Tibial artery (tissue), 4 donors: ENCODE measurements around the gene FARP2.

Experiments used
- DNase-seq, 2 donors: peaks; one replicate each; pipeline ENCODE4 v3.0.0-alpha.2; 2019
- H3K27ac ChIP-seq, 2 donors: fragments of 200-600 bp; sonication (generic) in 1 of 2; 1 replicate in 1 of 2; 2 replicates in 1 of 2; pipeline ENCODE4 v1.5.1; 2018 to 2019; ENCODE audit warnings: mild to moderate bottlenecking in 1 of 2
- H3K27me3 ChIP-seq, 2 donors: fragments of 200-600 bp; sonication (generic) in 1 of 2; one replicate each; pipeline versions ENCODE4 v1.5.1 to v1.6.0; 2016 to 2019
- H3K36me3 ChIP-seq, 3 donors: fragments of 200-600 bp; sonication (generic) in 2 of 3; one replicate each; pipeline ENCODE4 v1.5.1; 2016 to 2019; ENCODE audit warnings: mild to moderate bottlenecking in 2 of 3
- H3K4me1 ChIP-seq, 4 donors: fragments of 200-600 bp; sonication (generic) in 2 of 4; 1 replicate in 3 of 4; 2 replicates in 1 of 4; pipeline ENCODE4 v1.5.1; 2016 to 2019
- H3K4me3 ChIP-seq, 2 donors: fragments of 200-600 bp; sonication (generic) in 1 of 2; 1 replicate in 1 of 2; 2 replicates in 1 of 2; pipeline ENCODE4 v1.5.1; 2018 to 2019; ENCODE audit warnings: mild to moderate bottlenecking in 2 of 2
- H3K9me3 ChIP-seq, 3 donors: fragments of 200-600 bp; sonication (generic) in 1 of 3; one replicate each; pipeline ENCODE4 v1.5.1; 2016 to 2019
- intact Hi-C: fragments of 100-400 bp; cut with DNase I; formaldehyde crosslinking; loops from one replicate; pipeline ENCODE4 v1.15.0; 2023; ENCODE audit warnings: low total_unique reads
- TF ChIP-seq, protein P1 (sequence below), 2 experiments: fragments of 200-600 bp in 1 of 2; fragments of 450-650 bp in 1 of 2; IDR thresholded peaks; one replicate each; pipeline ENCODE4 v1.5.1; 2017 to 2019; ENCODE audit warnings: antibody characterized with exemption in 2 of 2, mild to moderate bottlenecking in 1 of 2, moderate library complexity in 1 of 2

FARP2 gene

DNA sequence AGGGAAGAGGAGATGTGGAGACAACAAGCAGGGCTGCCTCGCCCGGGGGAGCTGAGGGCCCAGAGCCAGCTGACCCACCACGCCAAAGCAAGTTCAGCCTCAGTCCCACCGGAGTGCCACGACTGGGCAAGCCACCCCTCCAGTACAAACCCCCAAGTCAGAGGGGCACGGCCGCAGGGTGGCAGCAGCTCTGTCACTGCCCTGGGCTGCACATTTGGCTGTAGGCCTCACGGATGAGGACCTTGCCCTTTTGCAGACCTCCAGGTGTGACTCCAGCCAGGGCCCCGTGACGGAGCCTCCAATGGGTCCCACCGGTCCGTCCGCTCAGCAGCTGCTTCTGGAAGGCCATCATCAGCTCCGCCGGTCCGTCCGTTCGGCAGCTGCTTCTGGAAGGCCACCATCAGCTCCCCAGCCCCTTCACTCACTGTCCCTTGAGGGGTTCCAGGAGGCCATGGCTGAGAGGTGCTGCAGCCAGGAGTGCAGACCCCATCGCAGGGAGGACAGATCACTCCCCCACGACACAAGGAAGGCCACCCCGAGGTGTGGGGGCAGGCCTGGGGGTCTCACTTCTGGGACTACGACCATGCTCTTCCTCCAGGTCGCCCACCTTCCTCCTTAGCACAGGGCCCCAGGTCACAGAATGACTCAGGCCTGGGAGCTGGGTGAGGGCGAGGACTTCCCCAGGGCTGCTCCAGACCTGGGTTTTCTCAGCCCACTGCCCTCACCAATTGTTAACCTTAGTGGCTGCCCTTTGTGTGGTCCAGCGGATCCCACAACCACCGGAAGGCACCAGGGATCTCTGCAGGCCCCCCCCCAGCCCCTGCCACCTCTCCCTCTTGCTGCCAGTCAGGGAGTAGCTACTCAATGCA is 176.9 kb downstream of the FARP2 start:
- no peaks in the 10 kb centered on the region for H3K36me3 ChIP-seq
- H3K4me3 ChIP-seq: no peak overlapping the region
- H3K27ac ChIP-seq: no peak overlapping the region
- TF ChIP-seq, protein P1, sequence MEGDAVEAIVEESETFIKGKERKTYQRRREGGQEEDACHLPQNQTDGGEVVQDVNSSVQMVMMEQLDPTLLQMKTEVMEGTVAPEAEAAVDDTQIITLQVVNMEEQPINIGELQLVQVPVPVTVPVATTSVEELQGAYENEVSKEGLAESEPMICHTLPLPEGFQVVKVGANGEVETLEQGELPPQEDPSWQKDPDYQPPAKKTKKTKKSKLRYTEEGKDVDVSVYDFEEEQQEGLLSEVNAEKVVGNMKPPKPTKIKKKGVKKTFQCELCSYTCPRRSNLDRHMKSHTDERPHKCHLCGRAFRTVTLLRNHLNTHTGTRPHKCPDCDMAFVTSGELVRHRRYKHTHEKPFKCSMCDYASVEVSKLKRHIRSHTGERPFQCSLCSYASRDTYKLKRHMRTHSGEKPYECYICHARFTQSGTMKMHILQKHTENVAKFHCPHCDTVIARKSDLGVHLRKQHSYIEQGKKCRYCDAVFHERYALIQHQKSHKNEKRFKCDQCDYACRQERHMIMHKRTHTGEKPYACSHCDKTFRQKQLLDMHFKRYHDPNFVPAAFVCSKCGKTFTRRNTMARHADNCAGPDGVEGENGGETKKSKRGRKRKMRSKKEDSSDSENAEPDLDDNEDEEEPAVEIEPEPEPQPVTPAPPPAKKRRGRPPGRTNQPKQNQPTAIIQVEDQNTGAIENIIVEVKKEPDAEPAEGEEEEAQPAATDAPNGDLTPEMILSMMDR (IDR thresholded peaks at IDR 0.05): no peak
- intact Hi-C loops: no loop called here
- peak in 1 of 2 donors; percentile 45 for DNase-seq
- no peaks in the 10 kb centered on the region for H3K4me1 ChIP-seq
- peaks cover 0 to 29% of the 10 kb centered on the region in 2 donors for H3K27me3 ChIP-seq
- H3K9me3 ChIP-seq: no peaks in the 10 kb centered on the region

DNA sequence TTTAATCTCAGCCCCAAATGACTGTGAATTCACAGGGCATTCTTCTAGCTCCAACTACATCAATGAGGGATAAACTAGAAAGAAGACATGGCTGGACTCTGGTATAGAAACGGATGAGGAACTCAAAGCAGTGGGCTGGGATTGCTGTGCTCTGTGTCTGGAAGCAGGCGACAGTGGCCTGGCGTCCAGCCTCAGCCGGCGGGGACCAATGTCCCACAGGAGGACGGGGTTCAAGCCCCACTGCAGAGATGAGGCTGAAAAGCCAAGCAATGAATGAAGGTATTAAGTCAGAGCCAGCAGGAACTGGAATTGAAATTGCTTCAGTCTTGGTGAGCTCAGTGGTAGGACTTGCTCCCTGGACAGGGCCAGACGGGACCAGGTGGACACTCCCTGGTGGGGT is 178.2 kb downstream of the FARP2 start:
- intact Hi-C loops: no loop called here
- Histone ChIP-seq H3K4me3 (no peak overlapping the region), H3K9me3 (no peaks in the 10 kb centered on the region), H3K4me1 (no peaks in the 10 kb centered on the region), H3K27ac (no peak overlapping the region), H3K36me3 (no peaks in the 10 kb centered on the region), H3K27me3 (peaks cover 0 to 32% of the 10 kb centered on the region in 2 donors)
- TF ChIP-seq, protein P1 (IDR thresholded peaks at IDR 0.05): no peak
- DNase-seq: no peak

DNA sequence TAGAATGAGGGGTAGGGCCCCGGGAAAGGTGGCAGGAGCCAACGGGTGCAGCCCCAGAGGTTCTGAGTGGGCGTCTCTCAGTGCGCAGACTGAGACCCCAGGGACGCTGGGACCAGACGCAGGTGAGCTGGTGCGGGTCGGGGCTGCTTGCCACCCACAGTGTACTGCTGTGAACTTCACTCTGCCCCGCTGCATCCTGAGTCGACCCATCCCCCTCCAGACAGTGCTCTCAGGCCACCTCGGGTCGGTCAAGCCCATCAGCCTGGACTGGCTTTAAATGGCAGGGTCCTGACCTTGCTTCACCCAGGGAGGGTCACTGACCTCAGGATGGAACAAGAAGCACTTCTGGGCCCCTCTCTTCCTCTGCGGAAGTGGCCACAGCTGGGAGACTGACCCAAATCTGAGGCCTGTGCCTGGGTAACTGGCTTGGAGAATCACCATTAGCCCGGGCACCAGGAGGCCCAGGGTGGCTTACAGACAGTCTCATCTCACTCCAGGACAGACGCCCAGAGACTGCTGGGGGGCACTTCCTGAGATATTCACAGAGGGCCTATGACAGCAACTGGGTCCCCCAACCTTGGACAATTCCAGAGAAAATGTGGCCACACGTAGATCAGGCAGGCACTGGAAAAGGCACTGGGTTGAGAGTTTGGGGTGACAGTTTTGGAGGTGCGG is 178.8 kb downstream of the FARP2 start:
- TF ChIP-seq, protein P1 (IDR thresholded peaks at IDR 0.05): no peak
- H3K4me3 ChIP-seq: no peak overlapping the region
- H3K36me3 ChIP-seq: no peaks in the 10 kb centered on the region
- intact Hi-C loops: no loop called here
- H3K9me3 ChIP-seq: no peaks in the 10 kb centered on the region
- peaks cover 0 to 2% (median 0%) of the 10 kb centered on the region in 4 donors for H3K4me1 ChIP-seq
- H3K27me3 ChIP-seq: peaks cover 0 to 37% of the 10 kb centered on the region in 2 donors
- H3K27ac ChIP-seq: no peak overlapping the region
- no peak for DNase-seq

DNA sequence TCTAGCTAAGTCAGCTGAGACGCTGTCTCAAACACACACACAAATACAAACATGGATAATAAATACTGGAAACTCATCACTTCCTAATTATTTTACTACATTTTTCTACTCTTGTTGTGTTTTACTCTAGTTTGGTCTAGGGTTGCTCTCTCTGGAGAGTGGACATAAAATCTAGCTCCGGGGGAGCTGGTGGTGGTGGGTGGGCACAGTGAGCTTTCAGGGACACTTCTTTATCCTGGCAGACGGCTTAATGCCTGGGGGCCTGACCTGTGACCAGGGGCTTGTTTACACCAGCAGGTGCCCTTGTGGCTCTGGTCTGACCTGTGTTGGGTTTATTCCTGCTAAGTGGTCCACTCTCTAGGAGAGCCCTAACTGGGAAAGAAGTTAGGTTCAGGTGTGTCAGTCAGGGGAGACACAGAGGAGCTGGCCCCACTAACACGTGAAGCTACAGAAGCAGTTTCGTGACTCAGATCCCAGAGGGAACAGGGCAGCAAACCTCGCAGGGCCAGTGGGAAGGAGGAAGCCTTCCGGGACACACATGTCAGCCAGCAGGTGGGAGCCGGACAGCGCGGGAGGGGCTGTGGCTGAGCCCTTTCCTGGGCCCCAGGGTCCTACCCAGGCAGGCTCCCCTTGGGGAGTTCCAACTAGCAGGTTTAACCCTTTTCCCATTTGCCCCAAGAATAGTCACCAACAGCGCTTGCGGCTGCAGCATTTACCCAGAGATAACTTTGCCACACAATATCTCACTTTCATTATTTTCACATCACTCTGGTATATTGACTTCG is 180.0 kb downstream of the FARP2 start:
- H3K4me3 ChIP-seq: no peak overlapping the region
- no peak overlapping the region for H3K27ac ChIP-seq
- H3K4me1 ChIP-seq: peaks cover 0 to 14% (median 6%) of the 10 kb centered on the region in 4 donors
- TF ChIP-seq, protein P1 (IDR thresholded peaks at IDR 0.05): no peak
- H3K36me3 ChIP-seq: no peaks in the 10 kb centered on the region
- no peaks in the 10 kb centered on the region for H3K9me3 ChIP-seq
- DNase-seq: no peak
- intact Hi-C loops: no loop called here
- peaks cover 0 to 43% of the 10 kb centered on the region in 2 donors for H3K27me3 ChIP-seq

DNA sequence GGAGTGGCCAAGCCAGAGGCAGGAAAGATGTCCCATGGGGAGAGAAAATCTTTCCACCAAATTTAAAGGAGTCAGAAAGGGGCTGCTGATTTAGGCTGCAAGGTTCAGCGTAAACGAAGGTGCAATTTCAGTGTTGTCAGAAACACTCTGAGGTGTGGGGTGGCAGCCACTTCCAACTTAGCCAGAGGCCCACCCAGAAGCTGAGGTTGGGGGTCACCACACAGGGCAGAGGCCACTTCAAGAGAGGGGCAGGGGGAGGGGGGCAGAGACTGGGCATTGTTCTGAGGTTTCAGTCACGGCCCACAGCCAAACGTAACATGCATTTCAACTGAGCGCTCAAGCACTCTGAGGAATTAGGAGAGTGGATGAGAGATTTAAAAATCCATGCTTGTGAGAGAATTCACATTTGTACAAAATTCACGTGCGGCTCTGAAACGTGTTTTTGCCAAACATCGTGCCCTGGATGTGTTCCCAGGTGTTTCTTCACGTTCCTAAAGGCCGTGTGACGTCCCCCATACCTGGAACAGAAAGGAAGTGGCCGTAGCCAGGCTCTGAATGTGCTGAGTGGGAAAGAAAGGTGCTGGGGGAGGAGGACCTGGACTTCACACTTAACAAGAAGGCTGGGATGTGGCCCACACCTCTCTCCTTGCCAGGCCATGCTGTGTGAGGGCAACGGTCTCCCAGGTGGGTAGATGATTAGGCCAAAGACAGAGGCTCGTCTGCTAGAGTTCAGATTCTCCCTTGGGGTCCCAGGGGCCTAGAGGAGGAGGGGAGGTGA is 182.9 kb downstream of the FARP2 start:
- no peak for DNase-seq
- TF ChIP-seq, protein P1 (IDR thresholded peaks at IDR 0.05): no peak
- Histone ChIP-seq H3K9me3 (no peaks in the 10 kb centered on the region), H3K36me3 (no peaks in the 10 kb centered on the region), H3K27me3 (peaks cover 0 to 57% of the 10 kb centered on the region in 2 donors), H3K27ac (no peak overlapping the region), H3K4me1 (peaks cover 0 to 26% (median 17%) of the 10 kb centered on the region in 4 donors), H3K4me3 (no peak overlapping the region)
- intact Hi-C loops: no loop called here
